ENCODE measurements around the gene UST. TPM values are rescaled to one million over a fixed set of nuclear protein-coding genes. Genes with fewer than 3 reads are reported as not detected.

UST gene
- total RNA-seq, 1 experiment from 2014 or later = 6.1 TPM

- POLR2A ChIA-PET = no interaction called here
- no peak for ATAC-seq
- intact Hi-C loops (cut with micrococcal nuclease) = no loop called here
Observed at GRCh38 chr6:149071997-149072396, 325.2 kb downstream of the UST start.

More at GRCh38 chr6:149071997-149072396, 325.2 kb downstream of the UST start:
- no peaks in the 10 kb centered on the region for H3K36me3 ChIP-seq (ENCODE audit: control insufficient read depth in 1 of 2, insufficient read depth in 2 of 2, low read length in 2 of 2)
- TF ChIP-seq POLR2A (IDR thresholded peaks at IDR 0.05; ENCODE audit: borderline replicate concordance, extremely low read depth, insufficient read depth, insufficient read length) (no peak), POLR2AphosphoS5 (IDR thresholded peaks at IDR 0.05; ENCODE audit: low read depth, low read length) (no peak), TCF7L2 (IDR thresholded peaks at IDR 0.05; ENCODE audit: borderline replicate concordance, extremely low read depth, insufficient read depth, insufficient read length) (no peak), MAX (IDR thresholded peaks at IDR 0.05) (no peak), REST (IDR thresholded peaks at IDR 0.05; ENCODE audit: low read depth) (no peak), SIN3A (IDR thresholded peaks at IDR 0.05; ENCODE audit: low read depth) (no peak), SP1 (IDR thresholded peaks at IDR 0.05; ENCODE audit: low read depth) (no peak), ZFX (IDR thresholded peaks at IDR 0.05) (no peak)
- no peaks in the 10 kb centered on the region for H3K9me2 ChIP-seq (ENCODE audit: insufficient read depth)
- no peak for DNase-seq (ENCODE audit: low read depth, low spot score)
- H4K20me1 ChIP-seq (ENCODE audit: insufficient read depth) = no peaks in the 10 kb centered on the region
- H3K4me3 ChIP-seq (replicated peaks in 1 of 2; ENCODE audit: low read depth in 1 of 2, low read length in 2 of 2) = no peak overlapping the region
- no peaks in the 10 kb centered on the region for H3K27me3 ChIP-seq (ENCODE audit: insufficient read depth, low read length)
- H3K27ac ChIP-seq (ENCODE audit: low read depth, low read length) = no peak overlapping the region
- H3K79me2 ChIP-seq (ENCODE audit: insufficient read depth, low read length) = no peaks in the 10 kb centered on the region
- H3K4me1 ChIP-seq (ENCODE audit: control insufficient read depth in 1 of 2, insufficient read depth in 2 of 2, low read length in 2 of 2) = no peaks in the 10 kb centered on the region
- ChIA-PET RAD21 (ENCODE audit: low non-redundant PET in 1 of 2, low total read pairs in 2 of 2, uncharacterized antibody in 2 of 2, unreplicated experiment in 2 of 2) (no interaction called here), CTCF (no interaction called here)
- BruUV-seq (replicated peaks) = no TSS peak
- no peak overlapping the region for H3K4me2 ChIP-seq (ENCODE audit: low read length)
- no peak overlapping the region for H3K9ac ChIP-seq (ENCODE audit: low read length)
- no peaks in the 10 kb centered on the region for H3K9me3 ChIP-seq (ENCODE audit: control insufficient read depth in 1 of 2, insufficient read depth in 1 of 2, low read depth in 1 of 2, low read length in 2 of 2)
- H2AFZ ChIP-seq (ENCODE audit: low read depth, low read length, poor library complexity, severe bottlenecking) = no peak overlapping the region
